Small intestine (tissue), 7 donors: ENCODE measurements around the gene NSRP1. TPM values are rescaled to one million over a fixed set of nuclear protein-coding genes. Genes with fewer than 3 reads are reported as not detected.

Experiments
- DNase-seq, 2 donors: peaks; one replicate each; pipeline versions ENCODE4 v3.0.0 to v3.0.0-alpha.2; 2013
- FAIRE-seq: peaks from 2 replicates; lab custom pipeline; 2012; peaks lifted over from hg19 to GRCh38; lab: Jason Lieb, UNC
- H3K27ac ChIP-seq, 3 donors: one replicate each; pipeline ENCODE4 v1.5.1; 2013; ENCODE audit warnings: low read length in 2 of 3, mild to moderate bottlenecking in 2 of 3, control low read depth in 1 of 3, inconsistent platforms in 1 of 3, low read depth in 1 of 3, moderate library complexity in 1 of 3
- H3K27me3 ChIP-seq, 3 donors: one replicate each; pipeline ENCODE4 v1.6.1; 2013; ENCODE audit warnings: low read length in 3 of 3, inconsistent platforms in 1 of 3; ENCODE audit not compliant: control insufficient read depth in 3 of 3, insufficient read depth in 3 of 3
- H3K36me3 ChIP-seq, 3 donors: one replicate each; pipeline ENCODE4 v1.6.1; 2013; ENCODE audit warnings: low read length in 3 of 3, inconsistent platforms in 1 of 3, low read depth in 1 of 3, mild to moderate bottlenecking in 1 of 3, moderate library complexity in 1 of 3; ENCODE audit not compliant: control insufficient read depth in 3 of 3, insufficient read depth in 2 of 3
- H3K4me1 ChIP-seq, 3 donors: one replicate each; pipeline ENCODE4 v1.6.1; 2013; ENCODE audit warnings: low read length in 2 of 3, inconsistent platforms in 1 of 3, low read depth in 1 of 3, mild to moderate bottlenecking in 1 of 3, moderate library complexity in 1 of 3; ENCODE audit not compliant: control insufficient read depth in 3 of 3, insufficient read depth in 2 of 3
- H3K4me3 ChIP-seq, 3 donors: one replicate each; pipeline ENCODE4 v1.5.1; 2013; ENCODE audit warnings: low read length in 3 of 3, control low read depth in 1 of 3, inconsistent platforms in 1 of 3, low read depth in 1 of 3, mild to moderate bottlenecking in 1 of 3, moderate library complexity in 1 of 3
- H3K9me3 ChIP-seq, 2 donors: one replicate each; pipeline ENCODE4 v1.6.1; 2013; ENCODE audit warnings: low read depth in 1 of 2, low read length in 1 of 2; ENCODE audit not compliant: control insufficient read depth in 2 of 2, insufficient read depth in 1 of 2
- WGBS, 3 donors: extraction: QIAGEN DNeasy Blood & Tissue Kit; methylation state at CpG; one replicate each; pipeline ENCODE4 v1.1.7; 2013; 5-methylcytosine and 5-hydroxymethylcytosine counted together
- polyA plus RNA-seq, 4 donors: library from polyadenylated mRNA; stranded (reverse) in 3 of 4; unstranded in 1 of 4; fragments of 200-250 nt in 3 of 4; fragments of 120-200 nt in 1 of 4; gene quantifications; one replicate each; pipeline versions ENCODE4 v1.2.1 to v1.2.3, GENCODE V29; 2013
- donor health status: healthy with polysubstance abuse.
- donor health status: control.
- donor health status: control.
- donor health status: Bipolar disorder and iron deficiency.
- donor health status: healthy.

The NSRP1 gene
- polyA plus RNA-seq, 4 donors: 22.1 to 30.0 (median 26.4) TPM

- no peaks in the 10 kb centered on the region for H3K27me3 ChIP-seq
- 92 to 99% (median 92%) methylated on average over 3 of the region's 3 CpGs for WGBS, 3 donors
- FAIRE-seq: no peak
Measured at GRCh38 chr17:30158896-30159625, 42.4 kb downstream of the NSRP1 start.

GRCh38 chr17:30160419-30161172 is 44.0 kb downstream of the NSRP1 start:
- Histone ChIP-seq H3K27me3 (no peaks in the 10 kb centered on the region), H3K4me3 (no peak overlapping the region), H3K27ac (no peak overlapping the region), H3K4me1 (no peaks in the 10 kb centered on the region), H3K9me3 (peaks cover 0 to 5% of the 10 kb centered on the region in 2 donors), H3K36me3 (peaks cover 0 to 20% (median 0%) of the 10 kb centered on the region in 3 donors)
- no peak for FAIRE-seq
- DNase-seq: no peak
- 82 to 90% (median 87%) methylated on average over 3 of the region's 3 CpGs for WGBS, 3 donors

More at GRCh38 chr17:30158896-30159625, 42.4 kb downstream of the NSRP1 start:
- H3K9me3 ChIP-seq: peaks cover 0 to 5% of the 10 kb centered on the region in 2 donors
- no peak overlapping the region for H3K27ac ChIP-seq
- no peak for DNase-seq
- peaks cover 0 to 21% (median 0%) of the 10 kb centered on the region in 3 donors for H3K36me3 ChIP-seq
- H3K4me3 ChIP-seq: no peak overlapping the region
- H3K4me1 ChIP-seq: no peaks in the 10 kb centered on the region

- Histone ChIP-seq H3K27ac (no peak overlapping the region), H3K27me3 (no peaks in the 10 kb centered on the region), H3K9me3 (peaks cover 0 to 5% of the 10 kb centered on the region in 2 donors), H3K36me3 (peaks cover 0 to 17% (median 0%) of the 10 kb centered on the region in 3 donors), H3K4me1 (no peaks in the 10 kb centered on the region), H3K4me3 (no peak overlapping the region)
- DNase-seq (no peak), FAIRE-seq (no peak)
Measured at GRCh38 chr17:30161601-30162000, 45.0 kb downstream of the NSRP1 start.

GRCh38 chr17:30164531-30164930 is 47.9 kb downstream of the NSRP1 start:
- H3K4me3 ChIP-seq: no peak overlapping the region
- peaks cover 0 to 15% (median 0%) of the 10 kb centered on the region in 3 donors for H3K36me3 ChIP-seq
- no peak overlapping the region for H3K27ac ChIP-seq
- DNase-seq (no peak), FAIRE-seq (no peak)
- H3K4me1 ChIP-seq: no peaks in the 10 kb centered on the region
- no peaks in the 10 kb centered on the region for H3K27me3 ChIP-seq
- WGBS, 3 donors: 95 to 99% (median 98%) methylated on average over 4 of the region's 4 CpGs
- H3K9me3 ChIP-seq: peaks cover 0 to 3% of the 10 kb centered on the region in 2 donors

- Histone ChIP-seq H3K9me3 (no peaks in the 10 kb centered on the region), H3K36me3 (peaks cover 0 to 12% (median 0%) of the 10 kb centered on the region in 3 donors), H3K27me3 (no peaks in the 10 kb centered on the region), H3K4me1 (no peaks in the 10 kb centered on the region), H3K27ac (no peak overlapping the region), H3K4me3 (no peak overlapping the region)
- WGBS, 3 donors: 78 to 87% (median 86%) methylated on average over 3 of the region's 3 CpGs
- no peak for FAIRE-seq
- DNase-seq: no peak
Measured at GRCh38 chr17:30165147-30165546, 48.5 kb downstream of the NSRP1 start.

GRCh38 chr17:30165960-30166359 is 49.3 kb downstream of the NSRP1 start:
- H3K36me3 ChIP-seq: peaks cover 0 to 12% (median 0%) of the 10 kb centered on the region in 3 donors
- DNase-seq: no peak
- H3K27me3 ChIP-seq: no peaks in the 10 kb centered on the region
- FAIRE-seq: no peak
- H3K4me1 ChIP-seq: peaks cover 0 to 2% (median 0%) of the 10 kb centered on the region in 3 donors
- H3K4me3 ChIP-seq: no peak overlapping the region
- H3K27ac ChIP-seq: no peak overlapping the region
- WGBS, 3 donors: 61 to 67% (median 66%) methylated on average over 1 of the region's 1 CpG
- no peaks in the 10 kb centered on the region for H3K9me3 ChIP-seq

- DNase-seq: peak; percentile 6 to 42
- Histone ChIP-seq H3K4me3 (no peak overlapping the region), H3K27ac (no peak overlapping the region), H3K27me3 (no peaks in the 10 kb centered on the region), H3K36me3 (peaks cover 0 to 11% (median 4%) of the 10 kb centered on the region in 3 donors), H3K4me1 (peaks cover 0 to 2% (median 0%) of the 10 kb centered on the region in 3 donors), H3K9me3 (no peaks in the 10 kb centered on the region)
- FAIRE-seq: no peak
Measured at GRCh38 chr17:30170415-30170987, 53.9 kb downstream of the NSRP1 start.

GRCh38 chr17:30172560-30172959 is 55.9 kb downstream of the NSRP1 start:
- FAIRE-seq: no peak
- WGBS, 3 donors: 88 to 96% (median 91%) methylated on average over 1 of the region's 1 CpG
- Histone ChIP-seq H3K4me3 (no peak overlapping the region), H3K27ac (no peak overlapping the region), H3K27me3 (no peaks in the 10 kb centered on the region), H3K36me3 (peaks cover 0 to 22% (median 4%) of the 10 kb centered on the region in 3 donors), H3K4me1 (peaks cover 0 to 2% (median 0%) of the 10 kb centered on the region in 3 donors), H3K9me3 (no peaks in the 10 kb centered on the region)
- no peak for DNase-seq
